Activated gamma-delta T cell (primary cell): ENCODE results near the gene B4GALT6.

Experiments
- DNase-seq: peaks from one replicate; lab custom pipeline; 2025; lab: John Stamatoyannopoulos, UW

Gene B4GALT6

GRCh38 chr18:31659576-31660177, 24.7 kb downstream of the B4GALT6 start:
- DNase-seq = no peak

GRCh38 chr18:31658670-31659575, 25.5 kb downstream of the B4GALT6 start:
- no peak for DNase-seq

GRCh38 chr18:31657823-31658669, 26.3 kb downstream of the B4GALT6 start:
- DNase-seq = no peak

GRCh38 chr18:31656754-31657153, 27.6 kb downstream of the B4GALT6 start:
- no peak for DNase-seq

- DNase-seq = no peak
These were observed 29.0 kb downstream of the B4GALT6 start for GRCh38 chr18:31655354-31655753.

- DNase-seq = no peak
These were observed 31.5 kb downstream of the B4GALT6 start for GRCh38 chr18:31652877-31653276.

- DNase-seq = no peak
These were observed 32.0 kb downstream of the B4GALT6 start for GRCh38 chr18:31652357-31652756.

- DNase-seq = no peak
These were observed 33.0 kb downstream of the B4GALT6 start for GRCh38 chr18:31651369-31651768.

GRCh38 chr18:31649978-31650719, 34.2 kb downstream of the B4GALT6 start:
- no peak for DNase-seq

- no peak for DNase-seq
These were observed 34.9 kb downstream of the B4GALT6 start for GRCh38 chr18:31649449-31649848.

- no peak for DNase-seq
These were observed 35.4 kb downstream of the B4GALT6 start for GRCh38 chr18:31648966-31649429.

GRCh38 chr18:31648458-31648857, 35.9 kb downstream of the B4GALT6 start:
- no peak for DNase-seq

- DNase-seq = no peak
These were observed 37.1 kb downstream of the B4GALT6 start for GRCh38 chr18:31647127-31647753.

- no peak for DNase-seq
These were observed 37.9 kb downstream of the B4GALT6 start for GRCh38 chr18:31646332-31647126.

GRCh38 chr18:31645411-31645810, 39.0 kb downstream of the B4GALT6 start:
- no peak for DNase-seq

- no peak for DNase-seq
These were observed 41.4 kb downstream of the B4GALT6 start for GRCh38 chr18:31643003-31643402.

- no peak for DNase-seq
These were observed 46.9 kb downstream of the B4GALT6 start for GRCh38 chr18:31637445-31637844.

GRCh38 chr18:31636387-31636786, 48.0 kb downstream of the B4GALT6 start:
- DNase-seq = no peak

- DNase-seq = no peak
These were observed 50.1 kb downstream of the B4GALT6 start for GRCh38 chr18:31634331-31634713.
